HepG2 (cell line): ENCODE results near the gene NDOR1. TPM values are rescaled to one million over a fixed set of nuclear protein-coding genes. Genes with fewer than 3 reads are reported as not detected.

ENCODE experiments used
- BCL6 ChIP-seq: IDR thresholded peaks from 2 replicates; pipeline ENCODE4 v1.6.1; 2016; ENCODE audit warnings: missing genetic modification reagents, missing compliant biosample characterization
- EHMT2 ChIP-seq: fragments of 200-600 bp; sonication (generic); IDR thresholded peaks from 2 replicates; pipeline ENCODE4 v1.7.0; 2017; ENCODE audit warnings: antibody characterized with exemption, low read depth, low read length, borderline replicate concordance
- GLI4 ChIP-seq: sonication (generic); formaldehyde crosslinking; IDR thresholded peaks from 2 replicates; pipeline ENCODE4 v1.5.1; 2020; ENCODE audit warnings: missing genetic modification reagents, mild to moderate bottlenecking, moderate library complexity, borderline replicate concordance
- HIVEP1 ChIP-seq: sonication (generic); formaldehyde crosslinking; IDR thresholded peaks from 2 replicates; pipeline ENCODE4 v1.4.0; 2020; ENCODE audit warnings: mild to moderate bottlenecking, missing genetic modification reagents
- HNRNPUL1 ChIP-seq: fragments of 200-400 bp; formaldehyde crosslinking; IDR thresholded peaks from 2 replicates; pipeline ENCODE4 v1.6.1; 2017; ENCODE audit warnings: low read depth, mild to moderate bottlenecking, low read length, moderate library complexity
- HOXA9 ChIP-seq: sonication (generic); formaldehyde crosslinking; IDR thresholded peaks from 2 replicates; pipeline ENCODE4 v1.8.1; 2022; ENCODE audit warnings: missing genetic modification reagents, mild to moderate bottlenecking, moderate library complexity, borderline replicate concordance
- KDM6A ChIP-seq: IDR thresholded peaks from 2 replicates; pipeline ENCODE4 v1.6.1; 2016; ENCODE audit warnings: low read depth
- LCORL ChIP-seq, 2 experiments: fragments of 450-650 bp in 1 of 2; sonication (generic) in 1 of 2; formaldehyde crosslinking in 1 of 2; IDR thresholded peaks; 2 replicates each; pipeline versions ENCODE4 v1.5.0 to v1.6.1; 2017 to 2020; ENCODE audit warnings: antibody characterized with exemption in 1 of 2, missing genetic modification reagents in 1 of 2
- MEIS2 ChIP-seq: sonication (generic); formaldehyde crosslinking; IDR thresholded peaks from 2 replicates; pipeline ENCODE4 v1.9.0; 2021; ENCODE audit warnings: mild to moderate bottlenecking, missing genetic modification reagents
- POGK ChIP-seq: sonication (generic); formaldehyde crosslinking; conservative IDR thresholded peaks from 2 replicates; pipeline ENCODE4 v1.8.0; 2022; ENCODE audit warnings: mild to moderate bottlenecking, moderate library complexity, missing genetic modification reagents
- STAT5B ChIP-seq: sonication (generic); formaldehyde crosslinking; IDR thresholded peaks from 2 replicates; pipeline ENCODE4 v1.4.0; 2020; ENCODE audit warnings: missing genetic modification reagents
- ZNF317 ChIP-seq: sonication (generic); formaldehyde crosslinking; IDR thresholded peaks from 2 replicates; pipeline ENCODE4 v1.5.0; 2020; ENCODE audit warnings: mild to moderate bottlenecking, missing genetic modification reagents
- ZNF543 ChIP-seq: sonication (generic); formaldehyde crosslinking; IDR thresholded peaks from 2 replicates; pipeline ENCODE4 v1.4.0; 2020; ENCODE audit warnings: mild to moderate bottlenecking, missing genetic modification reagents
- ZNF563 ChIP-seq: sonication (generic); formaldehyde crosslinking; IDR thresholded peaks from 2 replicates; pipeline ENCODE4 v1.8.0; 2022; ENCODE audit warnings: mild to moderate bottlenecking, moderate library complexity, missing genetic modification reagents
- ZNF737 ChIP-seq: sonication (generic); formaldehyde crosslinking; IDR thresholded peaks from 2 replicates; pipeline ENCODE4 v1.5.0; 2020; ENCODE audit warnings: missing genetic modification reagents, mild to moderate bottlenecking, borderline replicate concordance
- ZNF75D ChIP-seq: sonication (generic); formaldehyde crosslinking; IDR thresholded peaks from 2 replicates; pipeline ENCODE4 v1.8.1; 2023; ENCODE audit warnings: missing genetic modification reagents, mild to moderate bottlenecking, borderline replicate concordance
- polyA plus RNA-seq, 8 experiments: library from polyadenylated mRNA; depleted of rRNA in 3 of 8; stranded (reverse) in 7 of 8; unstranded in 1 of 8; fragments of >200 nt; fragmentation: Illumina TruSeq in 4 of 8; extraction: Trizol in 4 of 8; gene quantifications; 2 replicates each; pipeline versions ENCODE4 v1.2.1 to v1.2.3, GENCODE V29; 2011 to 2016; ENCODE audit warnings: low read depth in 4 of 8, missing spikeins in 1 of 8, mixed read lengths in 1 of 8; ENCODE audit not compliant: insufficient read depth in 1 of 8
- total RNA-seq, 5 experiments: library from RNA; depleted of rRNA; stranded (reverse); fragments of >200 nt; fragmentation: Illumina TruSeq; extraction: Trizol; gene quantifications; 2 replicates each; pipeline ENCODE4 v1.2.3, GENCODE V29; 2016; ENCODE audit warnings: low read depth in 1 of 5
- TF ChIP-seq, protein P1 (sequence below): sonication (generic); formaldehyde crosslinking; IDR thresholded peaks from 2 replicates; pipeline ENCODE4 v1.5.1; 2020; ENCODE audit warnings: missing genetic modification reagents, mild to moderate bottlenecking, borderline replicate concordance
- TF ChIP-seq, protein P2 (sequence below): IDR thresholded peaks from 2 replicates; pipeline ENCODE4 v1.6.1; 2016; ENCODE audit warnings: low read depth, borderline replicate concordance
- TF ChIP-seq, protein P3 (sequence below): sonication (generic); formaldehyde crosslinking; IDR thresholded peaks from 2 replicates; pipeline ENCODE4 v1.5.1; 2020; ENCODE audit warnings: mild to moderate bottlenecking, missing genetic modification reagents, moderate library complexity
- TF ChIP-seq, protein P4 (sequence below): sonication (generic); formaldehyde crosslinking; IDR thresholded peaks from 2 replicates; pipeline ENCODE4 v1.4.0; 2020; ENCODE audit warnings: missing genetic modification reagents, borderline replicate concordance

NDOR1 gene
- total and polyA plus RNA-seq, 2 of the 13 experiments (the other 11 are each of a cell fraction or from before 2014, with no cell fraction given) = 3.6 to 8.7 TPM

GRCh38 chr9:137241490-137242268 is 36.2 kb downstream of the NDOR1 start (continued):
- TF ChIP-seq, protein P1, sequence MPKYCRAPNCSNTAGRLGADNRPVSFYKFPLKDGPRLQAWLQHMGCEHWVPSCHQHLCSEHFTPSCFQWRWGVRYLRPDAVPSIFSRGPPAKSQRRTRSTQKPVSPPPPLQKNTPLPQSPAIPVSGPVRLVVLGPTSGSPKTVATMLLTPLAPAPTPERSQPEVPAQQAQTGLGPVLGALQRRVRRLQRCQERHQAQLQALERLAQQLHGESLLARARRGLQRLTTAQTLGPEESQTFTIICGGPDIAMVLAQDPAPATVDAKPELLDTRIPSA (CRISPR knock-in tag) = no peak
- 0 out of 2 replicates have a peak, but pooled peaks have one; percentile 9 for TF ChIP-seq HOXA9 (CRISPR knock-in tag)
- 0 out of 2 replicates have a peak, but pooled peaks have one; percentile 65 for TF ChIP-seq GLI4 (CRISPR knock-in tag)
- TF ChIP-seq HNRNPUL1 = no peak
- TF ChIP-seq KDM6A = 0 out of 2 replicates have a peak, but pooled peaks have one; percentile 28
- TF ChIP-seq POGK (CRISPR knock-in tag) = peak; percentile 63; the same call in 1 of the 2 replicates
- peak; percentile 60 for TF ChIP-seq HIVEP1 (CRISPR knock-in tag)
- peak; percentile 13; the same call in 1 of the 2 replicates for TF ChIP-seq ZNF563 (CRISPR knock-in tag)
- no peak for TF ChIP-seq ZNF737 (CRISPR knock-in tag)
- no peak for TF ChIP-seq LCORL (IDR thresholded peaks at IDR 0.05)
- peak; percentile 91 for TF ChIP-seq LCORL (CRISPR knock-in tag; IDR thresholded peaks at IDR 0.05)
- peak; percentile 49; the same call in 1 of the 2 replicates for TF ChIP-seq ZNF317 (CRISPR knock-in tag)
- TF ChIP-seq STAT5B = no peak
- no peak for TF ChIP-seq EHMT2
- TF ChIP-seq, protein P2, sequence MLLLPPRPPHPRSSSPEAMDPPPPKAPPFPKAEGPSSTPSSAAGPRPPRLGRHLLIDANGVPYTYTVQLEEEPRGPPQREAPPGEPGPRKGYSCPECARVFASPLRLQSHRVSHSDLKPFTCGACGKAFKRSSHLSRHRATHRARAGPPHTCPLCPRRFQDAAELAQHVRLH = 0 out of 2 replicates have a peak, but pooled peaks have one; percentile 21
- TF ChIP-seq ZNF543 (CRISPR knock-in tag) = 0 out of 2 replicates have a peak, but pooled peaks have one; percentile 29
- TF ChIP-seq, protein P3, sequence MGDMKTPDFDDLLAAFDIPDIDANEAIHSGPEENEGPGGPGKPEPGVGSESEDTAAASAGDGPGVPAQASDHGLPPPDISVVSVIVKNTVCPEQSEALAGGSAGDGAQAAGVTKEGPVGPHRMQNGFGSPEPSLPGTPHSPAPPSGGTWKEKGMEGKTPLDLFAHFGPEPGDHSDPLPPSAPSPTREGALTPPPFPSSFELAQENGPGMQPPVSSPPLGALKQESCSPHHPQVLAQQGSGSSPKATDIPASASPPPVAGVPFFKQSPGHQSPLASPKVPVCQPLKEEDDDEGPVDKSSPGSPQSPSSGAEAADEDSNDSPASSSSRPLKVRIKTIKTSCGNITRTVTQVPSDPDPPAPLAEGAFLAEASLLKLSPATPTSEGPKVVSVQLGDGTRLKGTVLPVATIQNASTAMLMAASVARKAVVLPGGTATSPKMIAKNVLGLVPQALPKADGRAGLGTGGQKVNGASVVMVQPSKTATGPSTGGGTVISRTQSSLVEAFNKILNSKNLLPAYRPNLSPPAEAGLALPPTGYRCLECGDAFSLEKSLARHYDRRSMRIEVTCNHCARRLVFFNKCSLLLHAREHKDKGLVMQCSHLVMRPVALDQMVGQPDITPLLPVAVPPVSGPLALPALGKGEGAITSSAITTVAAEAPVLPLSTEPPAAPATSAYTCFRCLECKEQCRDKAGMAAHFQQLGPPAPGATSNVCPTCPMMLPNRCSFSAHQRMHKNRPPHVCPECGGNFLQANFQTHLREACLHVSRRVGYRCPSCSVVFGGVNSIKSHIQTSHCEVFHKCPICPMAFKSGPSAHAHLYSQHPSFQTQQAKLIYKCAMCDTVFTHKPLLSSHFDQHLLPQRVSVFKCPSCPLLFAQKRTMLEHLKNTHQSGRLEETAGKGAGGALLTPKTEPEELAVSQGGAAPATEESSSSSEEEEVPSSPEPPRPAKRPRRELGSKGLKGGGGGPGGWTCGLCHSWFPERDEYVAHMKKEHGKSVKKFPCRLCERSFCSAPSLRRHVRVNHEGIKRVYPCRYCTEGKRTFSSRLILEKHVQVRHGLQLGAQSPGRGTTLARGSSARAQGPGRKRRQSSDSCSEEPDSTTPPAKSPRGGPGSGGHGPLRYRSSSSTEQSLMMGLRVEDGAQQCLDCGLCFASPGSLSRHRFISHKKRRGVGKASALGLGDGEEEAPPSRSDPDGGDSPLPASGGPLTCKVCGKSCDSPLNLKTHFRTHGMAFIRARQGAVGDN (CRISPR knock-in tag) = peak; percentile 67
- TF ChIP-seq BCL6 (CRISPR knock-in tag) = 0 out of 2 replicates have a peak, but pooled peaks have one; percentile 37
- no peak for TF ChIP-seq ZNF75D (CRISPR knock-in tag)
- peak; percentile 67 for TF ChIP-seq MEIS2 (CRISPR knock-in tag)
- TF ChIP-seq, protein P4, sequence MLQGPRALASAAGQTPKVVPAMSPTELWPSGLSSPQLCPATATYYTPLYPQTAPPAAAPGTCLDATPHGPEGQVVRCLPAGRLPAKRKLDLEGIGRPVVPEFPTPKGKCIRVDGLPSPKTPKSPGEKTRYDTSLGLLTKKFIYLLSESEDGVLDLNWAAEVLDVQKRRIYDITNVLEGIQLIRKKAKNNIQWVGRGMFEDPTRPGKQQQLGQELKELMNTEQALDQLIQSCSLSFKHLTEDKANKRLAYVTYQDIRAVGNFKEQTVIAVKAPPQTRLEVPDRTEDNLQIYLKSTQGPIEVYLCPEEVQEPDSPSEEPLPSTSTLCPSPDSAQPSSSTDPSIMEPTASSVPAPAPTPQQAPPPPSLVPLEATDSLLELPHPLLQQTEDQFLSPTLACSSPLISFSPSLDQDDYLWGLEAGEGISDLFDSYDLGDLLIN (CRISPR knock-in tag) = no peak
